Sigmoid colon (tissue), 4 donors: ENCODE data around the gene LONP2.

Experiments
- EP300 ChIP-seq, 4 donors: sonication (generic); formaldehyde crosslinking; IDR thresholded peaks; one replicate each; pipeline ENCODE4 v1.6.1; 2017; ENCODE audit warnings: antibody characterized with exemption in 4 of 4
- POLR2A ChIP-seq, 2 donors: fragments of 450-650 bp; IDR thresholded peaks; one replicate each; pipeline ENCODE4 v1.6.1; 2016; ENCODE audit warnings: antibody characterized with exemption in 2 of 2, mild to moderate bottlenecking in 2 of 2, moderate library complexity in 2 of 2
- POLR2AphosphoS5 ChIP-seq, 4 donors: sonication (generic); formaldehyde crosslinking; IDR thresholded peaks; one replicate each; pipeline ENCODE4 v1.6.1; 2017; ENCODE audit warnings: antibody characterized with exemption in 4 of 4
- TF ChIP-seq, protein P1 (sequence below), 4 experiments: fragments of 450-650 bp in 3 of 4; fragments of 200-600 bp in 1 of 4; IDR thresholded peaks; one replicate each; pipeline ENCODE4 v1.5.1; 2016 to 2019; ENCODE audit warnings: antibody characterized with exemption in 4 of 4, mild to moderate bottlenecking in 3 of 4, moderate library complexity in 2 of 4

DNA sequence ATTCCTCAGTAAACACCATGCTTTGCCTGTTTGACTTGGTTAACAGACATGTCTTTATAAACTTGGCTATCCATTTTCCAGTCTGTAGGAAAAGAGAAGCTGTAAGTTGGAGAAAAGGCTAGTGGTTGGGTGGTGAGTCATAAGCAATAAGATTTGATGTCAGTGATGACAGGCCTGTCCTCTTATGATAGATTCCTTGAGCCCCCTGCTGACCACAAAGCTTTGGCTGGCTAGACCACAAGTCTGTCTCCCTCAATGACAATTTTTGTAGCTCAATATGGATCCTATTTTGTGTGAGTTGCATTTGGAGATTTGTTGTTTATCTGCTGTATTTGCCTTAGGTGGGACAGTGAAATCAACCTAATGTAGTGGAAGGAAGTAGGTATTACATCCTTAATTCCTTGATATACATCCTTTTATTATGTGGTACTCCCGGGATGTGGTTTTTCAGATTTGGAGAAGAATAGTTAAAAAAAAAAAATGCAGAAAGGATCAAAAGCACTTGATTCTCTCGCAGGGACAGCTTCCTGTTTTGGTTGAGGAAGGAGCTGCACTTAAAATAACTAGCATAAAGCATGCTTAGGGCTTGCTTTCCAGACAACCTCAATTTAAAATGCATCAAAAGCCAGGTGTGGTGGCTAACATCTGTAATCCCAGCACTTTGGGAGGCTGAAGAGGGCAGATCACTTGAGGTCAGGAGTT, 73.7 kb downstream of the LONP2 start:
- TF ChIP-seq, protein P1, sequence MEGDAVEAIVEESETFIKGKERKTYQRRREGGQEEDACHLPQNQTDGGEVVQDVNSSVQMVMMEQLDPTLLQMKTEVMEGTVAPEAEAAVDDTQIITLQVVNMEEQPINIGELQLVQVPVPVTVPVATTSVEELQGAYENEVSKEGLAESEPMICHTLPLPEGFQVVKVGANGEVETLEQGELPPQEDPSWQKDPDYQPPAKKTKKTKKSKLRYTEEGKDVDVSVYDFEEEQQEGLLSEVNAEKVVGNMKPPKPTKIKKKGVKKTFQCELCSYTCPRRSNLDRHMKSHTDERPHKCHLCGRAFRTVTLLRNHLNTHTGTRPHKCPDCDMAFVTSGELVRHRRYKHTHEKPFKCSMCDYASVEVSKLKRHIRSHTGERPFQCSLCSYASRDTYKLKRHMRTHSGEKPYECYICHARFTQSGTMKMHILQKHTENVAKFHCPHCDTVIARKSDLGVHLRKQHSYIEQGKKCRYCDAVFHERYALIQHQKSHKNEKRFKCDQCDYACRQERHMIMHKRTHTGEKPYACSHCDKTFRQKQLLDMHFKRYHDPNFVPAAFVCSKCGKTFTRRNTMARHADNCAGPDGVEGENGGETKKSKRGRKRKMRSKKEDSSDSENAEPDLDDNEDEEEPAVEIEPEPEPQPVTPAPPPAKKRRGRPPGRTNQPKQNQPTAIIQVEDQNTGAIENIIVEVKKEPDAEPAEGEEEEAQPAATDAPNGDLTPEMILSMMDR (IDR thresholded peaks at IDR 0.05) = no peak
- TF ChIP-seq POLR2AphosphoS5 (IDR thresholded peaks at IDR 0.05) (no peak), POLR2A (IDR thresholded peaks at IDR 0.05) (no peak), EP300 (IDR thresholded peaks at IDR 0.05) (no peak)
